Psoas muscle (tissue), 8 donors: ENCODE measurements around the gene FBF1. TPM values are rescaled to one million over a fixed set of nuclear protein-coding genes. Genes with fewer than 3 reads are reported as not detected.
A peak's percentile ranks its signal among the peaks of the same experiment; 100 is the strongest.

Experiments
- ATAC-seq, 4 donors: fragments of 200-7000 bp; cut with Tn5 transposase; one replicate each; pipeline ENCODE4 v1.9.1; 2020; ENCODE audit warnings: moderate library complexity in 3 of 4, mild to moderate bottlenecking in 2 of 4
- DNase-seq, 2 donors: peaks; one replicate each; pipeline ENCODE4 v3.0.0-alpha.2; 2020
- H3K27ac ChIP-seq: fragments of 200-600 bp; one replicate; pipeline ENCODE4 v1.8.0; 2022
- H3K27me3 ChIP-seq, 3 donors: fragments of 200-600 bp in 1 of 3; one replicate each; pipeline versions ENCODE4 v1.6.1 to v1.8.0; 2013 to 2022; ENCODE audit warnings: low read length in 2 of 3, mild to moderate bottlenecking in 2 of 3, moderate library complexity in 1 of 3; ENCODE audit not compliant: insufficient read depth in 3 of 3
- H3K36me3 ChIP-seq, 2 donors: fragments of 200-600 bp in 1 of 2; one replicate each; pipeline versions ENCODE4 v1.6.1 to v1.8.0; 2013 to 2022; ENCODE audit warnings: low read depth in 1 of 2, mild to moderate bottlenecking in 1 of 2, moderate library complexity in 1 of 2; ENCODE audit not compliant: insufficient read depth in 1 of 2
- H3K4me1 ChIP-seq: fragments of 200-600 bp; one replicate; pipeline ENCODE4 v1.8.0; 2022
- H3K4me3 ChIP-seq: fragments of 200-600 bp; one replicate; pipeline ENCODE4 v1.8.0; 2022; ENCODE audit warnings: mild to moderate bottlenecking
- H3K9me3 ChIP-seq: fragments of 200-600 bp; one replicate; pipeline ENCODE4 v1.8.0; 2022
- CTCF ChIP-seq: fragments of 200-600 bp; IDR thresholded peaks from one replicate; pipeline ENCODE4 v1.8.0; 2022; ENCODE audit warnings: antibody characterized with exemption
- WGBS, 3 donors: extraction: QIAGEN DNeasy Blood & Tissue Kit; methylation state at CpG; one replicate each; pipeline versions ENCODE4 v1.1.6 to v1.1.7; 2013; 5-methylcytosine and 5-hydroxymethylcytosine counted together
- intact Hi-C, 2 donors: fragments of 100-400 bp; cut with DNase I; formaldehyde crosslinking; loops; one replicate each; pipeline versions ENCODE4 v1.11.0 to v1.14.2; 2022
- polyA plus RNA-seq, 3 donors: library from polyadenylated mRNA; stranded (reverse); fragments of 200-250 nt; gene quantifications; one replicate each; pipeline ENCODE4 v1.2.3, GENCODE V29; 2013
- total RNA-seq, 4 donors: library from RNA; stranded (reverse); fragmentation: NEBNext Ultra II Directional in 2 of 4; extraction: Animal tissue kit (Norgen Biotek cat#: 25700) in 2 of 4; gene quantifications; one replicate each; pipeline versions ENCODE4 v1.2.1 to v1.2.4, GENCODE V29; 2021 to 2023
- donor health status: healthy with polysubstance abuse.
- donor health status: DM: no; HTN: no; CAD: no; lungs with moderate emphysema.
- donor health status: Bipolar disorder and iron deficiency.
- donor health status: healthy.
- donor health status: DM: yes; HTN: yes; CAD: no.
- donor health status: DM: no; HTN: no; CAD: no.
- donor health status: DM: no; HTN: no; CAD: no.
- donor health status: DM: yes; HTN: yes; CAD: no.

Gene FBF1
- total and polyA plus RNA-seq, 7 donors, result 1.8 to 10.4 (median 3.7) TPM

GRCh38 chr17:75881678-75882454, 59.0 kb downstream of the FBF1 start:
- DNase-seq (no peak), ATAC-seq (no peak)
- no peak for TF ChIP-seq CTCF
- Histone ChIP-seq H3K36me3 (no peaks in the 10 kb centered on the region), H3K27me3 (no peaks in the 10 kb centered on the region), H3K27ac (no peak overlapping the region), H3K9me3 (no peaks in the 10 kb centered on the region), H3K4me1 (peaks cover 2% of the 10 kb centered on the region), H3K4me3 (no peak overlapping the region)
- intact Hi-C loops, result no loop called here
- WGBS, 3 donors, result 83 to 96% (median 84%) methylated on average over 9 to 15 of the region's 15 CpGs

GRCh38 chr17:75880266-75880665, 60.6 kb downstream of the FBF1 start:
- intact Hi-C loops, result no loop called here
- DNase-seq (no peak), ATAC-seq (no peak)
- H3K27me3 ChIP-seq, result no peaks in the 10 kb centered on the region
- peaks cover 0 to 4% of the 10 kb centered on the region in 2 donors for H3K36me3 ChIP-seq
- no peak for TF ChIP-seq CTCF
- 51 to 74% (median 60%) methylated on average over 7 of the region's 7 CpGs for whole genome bisulfite sequencing, 3 donors
- H3K4me3 ChIP-seq, result no peak overlapping the region
- no peaks in the 10 kb centered on the region for H3K9me3 ChIP-seq
- H3K4me1 ChIP-seq, result peaks cover 18% of the 10 kb centered on the region
- H3K27ac ChIP-seq, result no peak overlapping the region

GRCh38 chr17:75878174-75878998, 62.5 kb downstream of the FBF1 start, which contains the start of gene TRIM47:
TRIM47 (minus strand) TSS chr17:75878581; CDS start chr17:75878548, 33 bp downstream.
- ATAC-seq (peak; percentile 11 to 34 (median 31)), DNase-seq (peak; percentile 77 to 83)
- intact Hi-C loops, result no loop called here
- H3K27me3 ChIP-seq, result no peaks in the 10 kb centered on the region
- peaks cover 28% of the 10 kb centered on the region for H3K4me1 ChIP-seq
- 2 to 3% (median 2%) methylated on average over 61 to 87 of the region's 87 CpGs for WGBS, 3 donors
- H3K4me3 ChIP-seq, result peak within 1 kb of the TSS; percentile 77
- H3K36me3 ChIP-seq, result peaks cover 0 to 20% of the 10 kb centered on the region in 2 donors
- H3K27ac ChIP-seq, result peak within 1 kb of the TSS; percentile 90
- H3K9me3 ChIP-seq, result no peaks in the 10 kb centered on the region
- no peak for TF ChIP-seq CTCF

- DNase-seq, result peak; percentile 76 to 87
- H3K4me1 ChIP-seq, result peaks cover 34% of the 10 kb centered on the region
- TF ChIP-seq CTCF, result peak; percentile 40
- peak overlapping the region; percentile 90 for H3K27ac ChIP-seq
- peak overlapping the region; percentile 77 for H3K4me3 ChIP-seq
- 1% methylated on average over 33 to 56 of the region's 56 CpGs for WGBS, 3 donors
- peak; percentile 67 to 77 (median 72) for ATAC-seq
- H3K27me3 ChIP-seq, result no peaks in the 10 kb centered on the region
- peaks cover 0 to 20% of the 10 kb centered on the region in 2 donors for H3K36me3 ChIP-seq
- H3K9me3 ChIP-seq, result no peaks in the 10 kb centered on the region
- intact Hi-C loops, result loop anchor here in 1 of 2 donors (2.0 kb wide), 1 partner anchor 23 kb away; the partner anchor contains the start of gene WBP2
Measured at GRCh38 chr17:75877752-75878173, 63.1 kb downstream of the FBF1 start.
